GM21515 (cell line): ENCODE data around the gene CCDC81.

Experiments
- ATAC-seq: cut with Tn5 transposase; IDR thresholded peaks from one replicate; pipeline ENCODE4 v1.9.1; 2021; ENCODE audit not compliant: unreplicated experiment

Gene CCDC81

GRCh38 chr11:86463120-86463519, 88.4 kb downstream of the CCDC81 start:
- ATAC-seq, result no peak

- no peak for ATAC-seq
Observed at GRCh38 chr11:86463955-86464354, 89.3 kb downstream of the CCDC81 start.

- ATAC-seq, result no peak
Observed at GRCh38 chr11:86464509-86465221, 90.0 kb downstream of the CCDC81 start.

GRCh38 chr11:86468169-86468568, 93.5 kb downstream of the CCDC81 start:
- ATAC-seq, result no peak

- no peak for ATAC-seq
Observed at GRCh38 chr11:86469491-86470388, 95.1 kb downstream of the CCDC81 start.
